ENCODE results near the gene PMM2.

The PMM2 gene

GRCh38 chr16:8818504-8819270 lies 21.0 kb downstream of the PMM2 start:
- Histone ChIP-seq H3K4me2 (ENCODE audit: insufficient read depth, low read length) (no peak overlapping the region), H3K4me3 (ENCODE audit: low read depth in 1 of 2, low read length in 2 of 2) (no peak overlapping the region), H3K27me3 (ENCODE audit: insufficient read depth, low read length, poor library complexity) (no peaks in the 10 kb centered on the region), H3K9ac (ENCODE audit: low read depth, low read length) (no peak overlapping the region), H3K36me3 (ENCODE audit: insufficient read depth, low read length) (peaks cover 84% of the 10 kb centered on the region), H3K79me2 (ENCODE audit: insufficient read depth, low read length) (peaks cover 58% of the 10 kb centered on the region), H2AFZ (ENCODE audit: low read depth, low read length) (no peak overlapping the region), H3K9me3 (ENCODE audit: insufficient read depth, low read length, severe bottlenecking) (no peaks in the 10 kb centered on the region), H3K4me1 (ENCODE audit: insufficient read depth, low read length) (peaks cover 39% of the 10 kb centered on the region), H3K27ac (ENCODE audit: low read length) (peak overlapping the region; percentile 53), H4K20me1 (ENCODE audit: insufficient read depth, low read length) (peaks cover 17% of the 10 kb centered on the region; the same call in 1 of the 2 replicates)
- TF ChIP-seq EZH2 (IDR thresholded peaks at IDR 0.05; ENCODE audit: borderline replicate concordance, low read depth, low read length, severe bottlenecking) = no peak
- no peak for TF ChIP-seq CTCF (IDR thresholded peaks at IDR 0.05; ENCODE audit: borderline replicate concordance, extremely low read depth, low read length, poor library complexity, severe bottlenecking)
- no peak for ATAC-seq (ENCODE audit: insufficient read depth, low read depth)
- DNase-seq = no peak

- Histone ChIP-seq H3K36me3 (ENCODE audit: insufficient read depth, low read length) (peaks cover 84% of the 10 kb centered on the region), H3K9ac (ENCODE audit: low read depth, low read length) (no peak overlapping the region)
- no peak for TF ChIP-seq CTCF (IDR thresholded peaks at IDR 0.05; ENCODE audit: borderline replicate concordance, extremely low read depth, low read length, poor library complexity, severe bottlenecking)
- no peak for TF ChIP-seq EZH2 (IDR thresholded peaks at IDR 0.05; ENCODE audit: borderline replicate concordance, low read depth, low read length, severe bottlenecking)
These were observed 21.9 kb downstream of the PMM2 start for GRCh38 chr16:8819411-8820034.

GRCh38 chr16:8822403-8822802 lies 24.8 kb downstream of the PMM2 start:
- H3K79me2 ChIP-seq (ENCODE audit: insufficient read depth, low read length) = peaks cover 64% of the 10 kb centered on the region
- H4K20me1 ChIP-seq (ENCODE audit: insufficient read depth, low read length) = peaks cover 19% of the 10 kb centered on the region; the same call in 1 of the 2 replicates
- no peak for ATAC-seq (ENCODE audit: insufficient read depth, low read depth)
- H3K36me3 ChIP-seq (ENCODE audit: insufficient read depth, low read length) = peaks cover 85% of the 10 kb centered on the region
- H3K4me3 ChIP-seq (ENCODE audit: low read depth in 1 of 2, low read length in 2 of 2) = no peak overlapping the region
- no peak for TF ChIP-seq CTCF (IDR thresholded peaks at IDR 0.05; ENCODE audit: borderline replicate concordance, extremely low read depth, low read length, poor library complexity, severe bottlenecking)
- no peak for TF ChIP-seq EZH2 (IDR thresholded peaks at IDR 0.05; ENCODE audit: borderline replicate concordance, low read depth, low read length, severe bottlenecking)
- DNase-seq = no peak
- no peaks in the 10 kb centered on the region for H3K9me3 ChIP-seq (ENCODE audit: insufficient read depth, low read length, severe bottlenecking)
- no peaks in the 10 kb centered on the region for H3K27me3 ChIP-seq (ENCODE audit: insufficient read depth, low read length, poor library complexity)
- H3K4me1 ChIP-seq (ENCODE audit: insufficient read depth, low read length) = peaks cover 3% of the 10 kb centered on the region
- no peak overlapping the region for H3K4me2 ChIP-seq (ENCODE audit: insufficient read depth, low read length)
- no peak overlapping the region for H3K9ac ChIP-seq (ENCODE audit: low read depth, low read length)
- H2AFZ ChIP-seq (ENCODE audit: low read depth, low read length) = no peak overlapping the region
- no peak overlapping the region for H3K27ac ChIP-seq (ENCODE audit: low read length)

More at GRCh38 chr16:8819411-8820034, 21.9 kb downstream of the PMM2 start:
- H3K4me1 ChIP-seq (ENCODE audit: insufficient read depth, low read length) = peaks cover 32% of the 10 kb centered on the region
- peaks cover 19% of the 10 kb centered on the region; the same call in 1 of the 2 replicates for H4K20me1 ChIP-seq (ENCODE audit: insufficient read depth, low read length)
- no peak overlapping the region for H3K4me2 ChIP-seq (ENCODE audit: insufficient read depth, low read length)
- no peaks in the 10 kb centered on the region for H3K9me3 ChIP-seq (ENCODE audit: insufficient read depth, low read length, severe bottlenecking)
- H3K27ac ChIP-seq (ENCODE audit: low read length) = 0 out of 2 replicates have a peak overlapping the region, but pooled peaks have one; percentile 18
- no peak for DNase-seq
- H2AFZ ChIP-seq (ENCODE audit: low read depth, low read length) = no peak overlapping the region
- peaks cover 57% of the 10 kb centered on the region for H3K79me2 ChIP-seq (ENCODE audit: insufficient read depth, low read length)
- H3K27me3 ChIP-seq (ENCODE audit: insufficient read depth, low read length, poor library complexity) = no peaks in the 10 kb centered on the region
- no peak overlapping the region for H3K4me3 ChIP-seq (ENCODE audit: low read depth in 1 of 2, low read length in 2 of 2)
- ATAC-seq (ENCODE audit: insufficient read depth, low read depth) = no peak
